Measurements from ENCODE around the gene SMAP2.

SMAP2 gene

DNA sequence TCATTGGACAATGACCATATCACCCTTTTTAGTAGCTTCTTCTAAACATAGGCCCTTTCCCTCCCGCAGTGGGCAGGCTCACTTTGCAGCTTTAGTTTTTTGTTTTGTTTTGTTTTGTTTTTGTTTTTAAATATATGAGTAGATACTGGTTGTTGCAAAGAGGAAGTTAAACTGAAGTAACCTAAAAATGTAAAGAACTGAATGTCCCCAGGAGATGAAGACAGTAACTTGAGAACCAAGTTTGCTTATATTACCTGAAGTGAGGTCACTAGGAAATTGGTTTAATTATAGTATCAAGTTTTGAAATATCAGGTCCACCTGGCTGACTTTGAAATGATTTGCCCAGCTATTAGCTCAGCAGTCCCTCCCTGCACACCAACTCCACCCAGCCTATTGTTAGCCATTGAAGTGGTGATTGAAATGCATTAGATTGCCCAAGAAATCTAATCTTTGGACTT, 18.2 kb downstream of the SMAP2 start:
- no peak for DNase-seq

DNA sequence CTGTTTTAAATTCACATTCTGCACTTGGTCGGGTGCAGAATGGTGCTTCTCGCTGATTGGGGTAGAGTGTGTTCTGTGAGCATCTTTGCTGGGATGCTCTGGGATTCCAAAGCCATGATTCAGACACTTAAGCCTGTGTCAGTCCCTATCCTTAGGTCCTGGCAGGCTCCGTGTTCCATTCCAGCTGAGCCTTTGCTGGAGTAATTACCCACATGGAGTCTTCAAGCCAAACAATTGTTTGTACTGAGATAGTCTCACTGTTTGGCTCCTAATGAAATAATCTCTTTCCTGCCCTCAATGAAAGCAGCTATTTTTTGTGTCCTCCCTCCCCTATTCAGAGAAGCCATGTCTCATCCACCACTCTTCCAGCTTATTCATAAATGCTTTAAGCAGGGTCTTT, 18.7 kb downstream of the SMAP2 start:
- no peak for DNase-seq

DNA sequence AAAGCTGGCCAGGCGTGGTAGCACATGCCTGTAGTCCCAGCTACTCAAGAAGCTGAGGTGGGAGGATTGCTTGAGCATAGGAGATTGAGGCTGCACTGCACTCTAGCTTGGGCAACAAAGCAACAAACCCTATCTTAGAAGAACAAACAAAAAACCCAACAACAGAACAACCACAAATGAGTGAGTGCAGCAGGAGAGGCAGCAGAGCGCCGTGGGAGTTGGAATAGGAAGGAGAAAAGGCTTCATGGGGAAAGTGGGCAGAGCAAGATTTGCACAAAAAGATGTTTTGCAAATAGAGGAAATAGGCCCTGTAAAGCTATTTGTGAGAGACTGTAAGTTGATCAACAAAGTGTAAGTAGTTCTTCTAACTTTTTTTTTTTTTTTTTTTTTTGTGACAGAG, 19.6 kb downstream of the SMAP2 start:
- no peak for DNase-seq

DNA sequence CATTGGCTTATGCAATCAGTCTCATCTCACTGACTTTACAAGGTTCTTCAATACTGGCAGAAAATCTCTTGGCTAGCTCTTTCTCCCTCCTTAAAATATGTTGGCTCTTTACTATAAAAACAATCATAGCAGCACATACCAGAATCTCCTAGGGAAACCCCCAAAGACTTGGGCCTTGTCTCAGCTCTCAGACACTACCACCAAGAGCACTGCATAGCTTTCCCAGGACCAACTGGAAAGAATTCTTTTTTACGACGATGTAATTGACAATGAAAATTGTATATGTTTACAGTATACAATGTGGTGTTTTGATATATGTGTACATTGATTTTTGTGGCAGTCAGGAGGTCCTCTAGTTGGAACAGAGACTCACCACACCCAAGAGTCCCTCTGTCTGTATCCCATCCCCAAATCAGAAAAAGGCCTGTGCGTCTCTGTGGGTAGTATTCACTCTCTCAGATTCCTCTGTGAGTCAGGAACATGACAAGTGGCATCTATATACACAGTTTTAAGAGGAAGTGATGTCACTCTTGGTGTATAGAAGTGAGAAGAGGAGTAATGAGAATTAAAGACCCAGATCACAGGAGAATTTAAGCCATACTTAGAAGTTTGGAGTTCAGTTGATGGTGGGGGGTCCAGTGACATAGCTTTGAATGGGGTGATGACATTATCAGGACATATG, 21.1 kb downstream of the SMAP2 start:
- DNase-seq, result peak; percentile 23

DNA sequence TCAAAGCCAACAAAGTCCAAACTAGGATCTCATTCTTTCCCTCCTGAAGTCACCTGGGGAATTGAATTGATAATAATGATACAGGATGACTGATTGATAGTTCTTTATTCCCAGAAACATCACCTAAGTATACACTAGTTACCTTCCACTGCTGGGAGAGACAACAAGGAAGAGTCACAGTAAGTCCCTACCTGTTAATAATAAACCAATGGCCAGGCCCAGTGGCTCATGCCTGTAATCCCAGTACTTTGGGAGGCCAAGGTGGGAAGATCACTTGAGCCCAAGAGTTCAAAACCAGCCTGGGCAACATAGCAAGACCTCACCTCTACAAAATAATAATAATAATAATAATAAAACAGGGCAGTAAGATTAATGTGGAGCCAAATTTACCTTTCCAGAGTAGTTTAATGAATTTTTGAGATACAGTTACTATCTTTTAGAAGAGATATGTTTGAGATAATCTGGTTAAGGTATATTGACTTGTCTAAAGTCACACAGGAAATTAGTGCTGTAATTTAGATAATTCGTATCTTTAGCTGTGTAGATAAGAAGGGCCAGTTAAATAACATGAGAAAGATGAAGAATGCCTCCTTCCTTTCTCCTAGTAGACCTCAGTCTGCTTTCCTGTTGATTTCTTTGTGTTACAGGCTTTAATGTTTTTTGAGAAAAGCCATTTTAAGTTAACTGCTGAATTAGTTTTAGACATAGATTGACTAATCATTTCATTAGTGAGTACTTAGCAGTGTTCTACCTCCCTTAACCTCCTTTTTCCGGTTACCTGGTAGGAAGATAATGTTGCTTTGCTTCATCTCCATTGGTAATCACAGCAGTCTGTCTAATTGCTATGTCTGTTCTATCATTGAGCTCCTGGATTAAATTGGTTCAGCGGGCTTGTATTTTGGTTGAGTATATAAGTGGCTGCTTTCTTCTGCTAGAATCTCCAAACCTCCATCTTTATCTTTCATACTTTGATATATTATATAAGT, 22.0 kb downstream of the SMAP2 start:
- no peak for DNase-seq

DNA sequence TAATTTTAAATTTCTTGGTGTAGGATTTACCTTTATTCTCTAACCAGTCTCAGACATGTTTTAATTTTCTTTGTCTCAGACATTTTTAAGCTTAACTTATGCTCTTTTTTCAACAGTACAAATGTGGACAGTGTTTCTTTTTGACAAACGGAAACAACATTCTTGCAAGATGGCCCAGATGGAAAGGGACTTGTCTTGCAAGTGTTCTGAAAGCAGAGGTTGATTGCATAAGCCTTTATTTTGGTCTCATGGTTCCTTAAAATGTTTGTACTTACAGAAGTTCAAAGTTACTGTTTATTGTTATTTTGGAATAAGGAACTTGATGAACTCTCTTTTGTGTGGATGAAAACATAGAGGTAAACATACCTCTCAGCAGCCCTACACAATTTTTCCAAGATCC, 22.9 kb downstream of the SMAP2 start:
- no peak for DNase-seq

DNA sequence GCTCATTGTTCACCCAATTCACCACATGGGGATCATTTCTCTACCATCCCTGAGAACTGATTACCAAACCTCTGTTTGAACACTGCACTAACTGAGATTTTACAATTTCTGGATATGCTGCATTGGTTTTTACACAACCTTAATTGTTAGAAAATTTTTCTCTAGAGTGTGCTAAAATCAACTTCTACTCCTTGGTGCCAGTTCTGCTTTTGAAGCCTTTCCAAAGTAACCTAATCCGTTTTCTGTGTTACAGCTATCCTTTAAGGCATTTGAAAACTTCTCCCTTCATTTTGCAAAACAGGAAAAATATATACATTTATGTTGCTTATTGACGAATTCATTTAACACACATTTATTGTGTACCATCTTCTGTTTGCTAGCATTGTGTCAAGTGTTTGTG, 23.7 kb downstream of the SMAP2 start:
- DNase-seq, result no peak

DNA sequence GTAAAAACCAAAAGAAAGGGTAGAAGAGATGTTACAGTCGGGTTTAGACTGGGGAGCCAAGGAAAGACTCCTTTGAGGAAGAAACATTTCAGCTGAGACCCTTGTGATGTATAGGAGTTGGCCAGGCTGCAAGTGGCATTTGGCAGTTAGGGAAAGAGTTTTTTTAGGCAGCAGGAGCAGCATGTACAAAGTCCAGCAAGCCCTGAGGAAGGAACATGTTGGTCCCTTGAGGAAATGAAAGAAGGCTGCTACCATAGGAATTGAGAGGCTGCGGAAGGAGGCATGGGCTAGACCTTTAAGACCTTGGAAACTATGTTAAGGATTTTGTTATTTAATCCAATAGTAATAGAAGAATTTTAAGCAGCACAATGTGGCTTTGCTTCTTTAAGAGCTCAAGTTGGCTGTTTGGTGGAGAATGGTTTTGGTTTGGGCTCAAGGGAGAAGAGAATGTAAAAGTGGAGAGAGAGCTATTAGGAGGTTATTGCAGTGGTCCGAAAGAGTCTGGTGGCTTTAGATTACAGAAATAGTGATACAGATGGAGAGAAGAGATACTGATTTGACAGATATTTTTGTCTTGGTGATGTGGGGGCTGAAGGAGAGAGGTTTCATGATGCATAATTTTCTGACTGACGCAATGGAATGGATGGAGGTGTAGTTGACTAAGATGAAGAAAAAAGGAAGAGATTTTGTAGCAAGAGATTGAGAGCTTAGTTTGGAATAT, 26.6 kb downstream of the SMAP2 start:
- no peak for DNase-seq

DNA sequence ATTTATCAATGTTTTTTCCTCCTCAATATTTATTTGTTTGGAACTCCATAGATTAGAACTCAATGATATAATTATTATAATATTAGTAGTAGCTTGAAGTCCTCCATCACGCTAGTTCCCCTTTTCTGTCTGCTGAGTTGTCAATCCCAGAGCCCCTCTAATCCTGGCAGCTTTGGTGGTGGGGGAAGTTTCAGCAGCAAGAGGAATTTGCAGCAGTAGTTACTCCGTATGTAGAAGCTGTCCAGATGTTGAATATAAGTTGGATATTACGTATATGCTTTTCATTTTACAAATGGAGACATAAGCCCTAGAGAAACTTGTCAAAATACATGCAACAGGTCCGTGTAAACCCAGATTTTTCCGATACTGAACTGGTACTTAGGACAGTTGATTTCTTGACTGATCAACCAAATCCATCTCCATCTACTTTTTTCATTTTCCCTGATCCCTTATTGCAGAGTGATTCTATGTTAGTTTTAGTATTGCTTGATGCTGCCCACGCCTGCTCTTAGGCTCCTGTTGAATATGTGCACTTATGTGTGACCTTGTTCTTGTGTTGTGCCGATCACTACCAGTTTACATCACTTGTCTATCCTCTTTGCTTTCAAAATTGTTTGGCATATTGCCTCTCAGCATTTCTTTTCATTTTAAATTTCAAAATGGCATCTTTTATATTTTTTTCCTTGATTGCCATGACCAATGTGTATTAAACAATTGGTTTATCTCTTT, 28.1 kb downstream of the SMAP2 start:
- DNase-seq, result no peak

DNA sequence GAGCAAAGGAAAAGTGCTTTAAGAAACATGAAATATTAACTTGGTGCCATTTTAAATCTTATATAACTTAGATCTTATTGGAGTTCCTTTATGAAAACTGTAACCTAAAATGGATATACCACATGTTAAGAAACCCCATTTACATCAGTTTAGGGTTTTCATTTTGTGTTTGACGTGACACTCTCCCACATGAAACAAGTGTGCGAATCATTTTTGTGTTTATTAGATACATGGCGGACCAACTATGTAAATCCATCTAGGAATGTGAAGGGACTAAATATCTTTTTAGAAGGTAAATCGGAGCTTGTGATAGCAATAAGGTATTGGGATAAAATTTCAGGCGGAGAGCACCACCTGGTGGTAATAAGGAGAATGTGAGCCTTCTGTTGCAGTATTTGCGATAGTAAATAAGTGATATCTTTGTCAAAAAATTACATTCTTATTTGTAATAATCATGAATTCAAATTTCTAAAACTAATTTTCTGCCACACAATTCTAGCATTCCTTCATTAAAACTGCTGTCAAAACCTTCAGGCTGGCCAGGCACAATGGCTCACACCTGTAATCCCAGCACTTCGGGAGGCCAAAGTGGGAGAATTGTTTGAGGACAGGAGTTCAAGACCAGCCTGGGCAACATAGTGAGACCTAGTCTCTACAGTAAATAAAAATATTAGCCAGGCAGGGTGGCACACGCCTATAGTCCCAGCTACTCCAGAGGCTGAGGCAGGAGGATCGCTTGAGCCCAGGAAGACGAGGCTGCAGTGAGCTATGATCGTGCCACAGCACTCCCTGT, 31.3 kb downstream of the SMAP2 start:
- peak; percentile 14 for DNase-seq

DNA sequence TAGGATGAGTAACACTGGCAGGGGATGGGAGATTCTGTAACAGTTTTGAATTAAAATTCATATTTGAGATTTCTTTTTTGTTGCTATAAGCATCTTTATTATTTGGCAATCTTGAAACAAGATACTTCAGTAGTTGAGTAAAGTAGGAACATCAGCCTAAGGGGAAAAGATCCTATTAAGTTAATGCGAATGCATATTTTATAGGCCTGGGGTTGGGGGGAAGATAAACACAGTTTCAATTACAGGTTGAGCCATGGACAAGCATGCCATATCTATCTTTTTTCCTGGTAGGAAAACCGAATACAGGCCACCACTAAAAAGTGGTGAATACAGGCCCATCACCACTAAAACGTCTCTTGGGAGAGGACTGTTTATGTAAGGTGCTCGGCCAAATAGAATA, 32.3 kb downstream of the SMAP2 start:
- no peak for DNase-seq

DNA sequence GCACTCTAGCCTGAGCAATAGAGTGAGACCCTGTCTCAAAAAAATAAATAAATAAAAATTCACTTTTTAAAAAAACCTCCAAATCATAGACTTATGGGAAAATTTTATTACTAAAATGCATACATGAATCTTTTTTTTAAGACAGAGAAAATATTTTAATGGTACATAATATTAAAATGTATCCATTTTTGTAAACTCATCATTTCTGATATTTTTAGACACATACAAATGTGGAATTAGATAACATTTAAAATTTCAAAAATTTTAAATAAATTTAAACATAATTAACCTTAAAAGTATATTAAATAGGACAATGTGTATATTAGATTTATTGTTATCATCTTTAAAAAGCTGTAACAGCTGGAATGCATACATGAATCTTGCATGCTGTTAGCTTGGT, 33.9 kb downstream of the SMAP2 start:
- no peak for DNase-seq

DNA sequence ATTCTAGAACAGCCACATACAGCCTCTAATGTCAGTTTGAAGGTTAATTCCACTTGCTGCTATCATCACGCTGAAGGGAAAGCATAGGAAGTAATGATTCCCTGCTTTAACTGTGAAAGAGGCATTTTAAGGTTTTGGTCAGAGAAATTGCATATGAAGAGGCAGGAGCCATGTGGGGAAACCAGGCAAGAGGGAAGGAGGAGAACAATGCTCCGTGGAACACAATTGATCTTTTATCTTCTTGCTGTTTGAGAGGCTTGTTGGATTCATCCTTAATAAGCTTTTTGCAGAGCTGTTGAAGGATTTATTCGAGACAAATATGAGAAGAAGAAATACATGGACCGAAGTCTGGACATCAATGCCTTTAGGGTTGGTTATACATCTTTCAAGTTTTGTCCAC, 35.9 kb downstream of the SMAP2 start:
- no peak for DNase-seq

DNA sequence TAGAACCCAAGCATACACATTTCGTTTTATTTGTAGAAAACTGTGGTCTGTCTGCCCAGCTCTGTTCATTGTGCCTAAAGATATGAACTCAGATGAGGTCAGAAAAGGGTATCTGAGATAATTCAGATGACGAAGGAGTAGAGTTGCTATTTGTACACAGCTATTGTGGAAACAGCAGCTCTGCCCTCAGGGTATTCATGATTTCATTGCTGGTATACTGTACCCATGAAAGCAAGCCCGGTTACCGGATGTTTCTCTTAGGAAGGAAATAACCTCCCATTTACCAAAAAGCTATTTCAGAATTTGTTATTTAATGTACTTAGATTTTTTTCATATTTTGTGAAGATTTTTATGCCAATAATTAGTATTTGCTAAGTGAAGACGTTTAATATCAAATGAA, 37.8 kb downstream of the SMAP2 start:
- DNase-seq, result no peak

DNA sequence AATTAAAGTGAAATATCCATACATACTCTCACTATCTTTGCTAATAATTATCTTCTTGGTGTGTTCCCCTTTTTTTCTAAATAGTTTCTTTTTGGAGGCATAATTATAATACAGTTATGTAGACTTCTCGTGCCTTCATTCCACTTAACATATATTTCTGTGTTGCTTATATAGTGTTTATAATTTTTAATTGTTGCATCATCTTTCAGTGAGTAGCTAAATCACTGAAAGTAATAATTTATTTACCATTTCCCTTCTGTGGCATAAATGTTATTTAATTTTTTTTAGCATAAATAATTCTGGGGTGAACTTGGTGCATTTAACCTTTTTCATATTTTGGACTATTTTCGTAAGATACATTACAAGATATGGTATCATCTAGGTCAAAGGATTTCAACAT, 38.3 kb downstream of the SMAP2 start:
- DNase-seq, result no peak

DNA sequence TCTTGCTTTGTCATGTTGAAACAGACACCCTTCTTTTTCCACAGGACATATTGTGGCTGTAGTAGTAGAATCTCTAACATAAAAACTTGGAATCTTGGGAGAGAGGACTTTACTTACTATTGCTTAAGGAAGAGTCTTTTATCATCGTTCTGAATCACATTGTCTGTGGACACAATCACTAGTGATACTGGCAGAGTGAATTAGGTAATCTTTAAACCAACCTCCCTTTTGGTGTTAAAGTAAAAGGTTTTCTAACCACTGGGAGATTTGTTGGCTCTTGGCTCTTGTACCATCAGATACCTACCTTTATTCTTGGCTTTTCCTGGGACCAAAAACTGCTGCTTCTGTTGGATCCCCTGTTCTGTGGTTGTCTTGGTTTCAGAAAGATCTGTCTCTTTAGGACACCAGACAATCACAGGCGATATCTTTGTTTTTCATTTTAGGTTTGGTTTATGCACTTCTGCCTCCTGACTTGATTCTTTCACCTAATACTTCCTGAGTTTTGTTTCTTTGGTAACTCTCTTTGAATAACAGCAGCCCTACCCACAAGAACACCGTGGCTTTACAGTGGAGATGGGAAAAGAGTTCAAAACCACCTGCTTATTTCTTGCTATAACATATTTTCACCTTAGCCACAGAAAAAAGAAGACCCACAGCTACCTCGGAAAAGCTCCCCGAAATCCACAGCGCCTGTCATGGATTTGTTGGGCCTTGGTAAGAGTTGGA, 40.2 kb downstream of the SMAP2 start:
- DNase-seq, result no peak

DNA sequence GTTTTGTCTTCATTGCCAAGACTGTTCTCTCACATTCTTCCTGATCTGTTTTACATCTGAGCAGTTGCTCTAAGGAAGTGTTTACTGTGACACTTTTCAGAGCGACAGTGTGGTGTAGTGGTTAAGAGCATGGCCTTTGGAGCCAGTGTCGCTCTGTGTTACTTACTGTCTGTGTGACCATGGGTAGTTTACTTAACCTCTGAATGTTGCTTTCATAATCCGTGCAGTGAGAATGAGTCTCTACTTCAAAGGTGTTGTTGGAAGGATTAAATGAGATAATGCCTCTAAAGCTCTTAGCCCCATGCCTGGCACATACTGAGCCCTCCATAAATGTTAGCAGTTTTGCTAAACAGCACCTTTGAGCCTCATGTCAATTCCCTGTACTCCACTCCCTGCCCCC, 40.8 kb downstream of the SMAP2 start:
- DNase-seq, result no peak

DNA sequence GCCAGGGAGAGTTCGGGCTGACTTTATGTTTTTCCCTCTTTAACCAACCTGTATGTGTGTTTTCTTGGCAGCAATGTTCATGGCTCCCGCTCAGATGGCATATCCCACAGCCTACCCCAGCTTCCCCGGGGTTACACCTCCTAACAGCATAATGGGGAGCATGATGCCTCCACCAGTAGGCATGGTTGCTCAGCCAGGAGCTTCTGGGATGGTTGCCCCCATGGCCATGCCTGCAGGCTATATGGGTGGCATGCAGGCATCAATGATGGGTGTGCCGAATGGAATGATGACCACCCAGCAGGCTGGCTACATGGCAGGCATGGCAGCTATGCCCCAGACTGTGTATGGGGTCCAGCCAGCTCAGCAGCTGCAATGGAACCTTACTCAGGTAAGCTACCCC, 43.2 kb downstream of the SMAP2 start:
- no peak for DNase-seq

DNA sequence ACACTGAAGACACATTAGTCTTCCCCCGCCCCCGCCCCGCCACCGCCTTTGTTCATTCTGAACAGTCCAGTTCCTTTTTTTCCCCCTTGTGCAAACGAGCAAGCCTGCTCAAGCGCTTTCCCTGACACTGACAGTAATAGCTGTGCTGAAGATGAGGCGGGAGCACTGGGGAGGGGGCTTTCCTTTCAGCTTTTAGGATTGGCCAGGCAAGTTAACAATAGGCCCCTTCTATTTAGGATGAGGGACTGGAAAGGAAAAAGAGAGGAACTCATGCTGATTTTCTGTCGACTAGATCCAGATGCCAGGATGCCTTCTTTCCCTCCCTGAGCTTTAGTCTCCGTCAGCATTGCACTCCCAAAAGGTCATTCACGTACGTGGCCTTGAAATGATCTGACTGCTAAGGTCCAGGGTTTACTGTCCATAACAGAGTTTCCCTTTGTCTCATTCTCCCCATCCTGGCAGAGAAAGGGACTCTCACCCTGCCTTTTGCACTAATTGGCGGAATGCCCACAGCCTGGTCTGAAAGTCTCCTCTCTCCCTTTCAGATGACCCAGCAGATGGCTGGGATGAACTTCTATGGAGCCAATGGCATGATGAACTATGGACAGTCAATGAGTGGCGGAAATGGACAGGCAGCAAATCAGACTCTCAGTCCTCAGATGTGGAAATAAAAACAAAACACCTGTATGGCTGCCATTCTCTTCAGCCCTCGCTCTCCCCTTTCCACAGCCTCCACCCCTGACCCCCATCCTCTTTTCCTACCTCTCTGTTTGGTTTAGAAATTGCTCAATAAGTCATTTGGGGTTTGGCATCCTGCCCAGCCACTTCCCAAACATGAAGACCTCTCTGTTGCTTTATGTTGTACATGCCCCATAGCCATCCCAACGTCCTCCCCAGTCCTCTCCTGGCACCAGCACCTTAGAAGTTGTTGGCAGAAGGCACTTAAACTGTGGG, 48.2 kb downstream of the SMAP2 start:
- no peak for DNase-seq
